MM.1S (cell line): ENCODE data around the gene ZNF415.

Experiments
- DNase-seq: peaks from one replicate; pipeline ENCODE4 v3.0.0-alpha.2; 2015
- H2AFZ ChIP-seq: fragments of 300-600 bp; sonication (generic); 2 replicates; pipeline ENCODE4 v1.6.0; 2016; ENCODE audit warnings: antibody characterized with exemption, low read length
- H3F3A ChIP-seq: fragments of 300-600 bp; sonication (generic); 2 replicates; pipeline ENCODE4 v1.6.1; 2016; ENCODE audit warnings: mild to moderate bottlenecking, antibody characterized with exemption, low read length, moderate library complexity, mixed read lengths; ENCODE audit not compliant: insufficient read depth
- H3K27ac ChIP-seq: fragments of 300-600 bp; sonication (generic); 2 replicates; pipeline ENCODE4 v1.5.1; 2016; ENCODE audit warnings: mild to moderate bottlenecking, low read length
- H3K27me3 ChIP-seq: fragments of 300-600 bp; sonication (generic); replicated peaks from 2 replicates; pipeline ENCODE4 v1.6.0; 2016; ENCODE audit warnings: low read length; ENCODE audit not compliant: insufficient read depth
- H3K36me3 ChIP-seq: fragments of 300-600 bp; sonication (generic); replicated peaks from 2 replicates; pipeline ENCODE4 v1.6.1; 2016; ENCODE audit warnings: mild to moderate bottlenecking, low read length, mixed read lengths; ENCODE audit not compliant: insufficient read depth
- H3K4me1 ChIP-seq: fragments of 300-600 bp; sonication (generic); 2 replicates; pipeline ENCODE4 v1.6.1; 2016; ENCODE audit warnings: low read length, mixed read lengths
- H3K4me2 ChIP-seq: fragments of 300-600 bp; sonication (generic); 2 replicates; pipeline ENCODE4 v1.6.0; 2016; ENCODE audit warnings: low read depth, low read length
- H3K4me3 ChIP-seq: fragments of 300-600 bp; sonication (generic); 2 replicates; pipeline ENCODE4 v1.5.1; 2016; ENCODE audit warnings: low read length, mixed read lengths
- H3K79me2 ChIP-seq: fragments of 300-600 bp; sonication (generic); 2 replicates; pipeline ENCODE4 v1.6.1; 2016; ENCODE audit warnings: mixed run types, low read length, mixed read lengths
- H3K9ac ChIP-seq: fragments of 300-600 bp; sonication (generic); 2 replicates; pipeline ENCODE4 v1.6.1; 2016; ENCODE audit warnings: low read length, mixed read lengths
- H3K9me2 ChIP-seq: fragments of 300-600 bp; sonication (generic); replicated peaks from 2 replicates; pipeline ENCODE4 v1.6.1; 2016; ENCODE audit warnings: mild to moderate bottlenecking, low read length, mixed read lengths; ENCODE audit not compliant: insufficient read depth
- H3K9me3 ChIP-seq: fragments of 300-600 bp; sonication (generic); replicated peaks from 2 replicates; pipeline ENCODE4 v1.6.1; 2016; ENCODE audit warnings: mild to moderate bottlenecking, low read length, mixed read lengths; ENCODE audit not compliant: insufficient read depth
- H4K20me1 ChIP-seq: fragments of 300-600 bp; sonication (generic); 2 replicates; pipeline ENCODE4 v1.6.1; 2016; ENCODE audit warnings: mild to moderate bottlenecking, low read length, moderate library complexity, mixed read lengths; ENCODE audit not compliant: insufficient read depth
- EZH2 ChIP-seq: fragments of 300-600 bp; sonication (generic); optimal IDR thresholded peaks from 2 replicates; pipeline ENCODE3; 2017; ENCODE audit warnings: low read depth, mild to moderate bottlenecking, antibody characterized with exemption, low read length, mixed read lengths
- EZH2phosphoT487 ChIP-seq: fragments of 300-600 bp; sonication (generic); IDR thresholded peaks from 2 replicates; pipeline ENCODE4 v1.6.1; 2018; ENCODE audit warnings: antibody characterized with exemption, low read length
- TF ChIP-seq, protein P1 (sequence below): fragments of 300-600 bp; sonication (generic); IDR thresholded peaks from 2 replicates; pipeline ENCODE4 v1.5.1; 2016; ENCODE audit warnings: antibody characterized with exemption, low read length, mixed read lengths

ZNF415 gene

DNA sequence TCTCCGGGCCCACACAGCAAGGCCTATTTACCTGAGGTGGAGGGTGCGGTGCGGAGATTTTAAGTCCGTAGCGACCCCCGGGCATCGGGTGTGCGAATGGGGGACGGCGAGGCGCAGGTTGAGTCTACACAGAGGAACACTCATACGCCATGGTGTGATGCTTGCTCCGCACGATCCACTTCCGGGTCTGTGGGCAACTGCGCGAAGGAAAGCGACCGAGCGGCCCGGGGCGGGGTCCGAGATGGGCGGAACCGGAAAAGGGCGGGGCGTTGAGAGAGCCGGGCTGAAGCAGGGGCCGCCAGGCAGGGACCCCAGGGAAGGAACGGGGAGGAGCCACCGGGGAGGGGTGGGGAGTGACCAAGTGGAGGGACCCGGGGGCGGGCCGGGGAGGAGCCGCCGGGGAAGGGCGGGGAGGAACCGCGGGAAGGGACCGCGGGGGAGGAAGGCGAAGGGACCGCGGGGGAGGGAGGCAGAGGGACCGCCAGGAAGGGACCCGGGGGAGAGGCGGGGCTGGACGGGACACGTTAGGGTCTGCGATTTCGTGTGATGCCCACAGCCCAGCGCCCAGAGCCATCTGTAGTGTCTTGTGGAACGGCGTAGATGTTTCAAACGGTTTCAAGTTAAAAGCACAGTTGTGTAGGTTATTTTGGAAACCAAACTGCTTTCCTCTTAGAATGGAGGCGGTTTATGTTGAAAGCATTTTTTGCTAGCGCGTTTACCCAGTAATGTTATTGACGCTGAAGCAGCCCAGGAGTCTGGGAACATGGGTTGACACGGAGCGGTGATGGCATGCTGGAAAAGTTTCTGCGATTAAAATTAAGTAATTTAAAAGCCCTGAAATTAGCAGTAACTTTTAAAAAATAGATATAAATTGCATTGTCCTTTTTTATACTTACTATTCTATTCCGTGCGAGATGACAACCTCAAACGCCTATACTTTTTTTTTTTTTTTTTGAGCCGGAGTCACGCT lies 29.2 kb downstream of the ZNF415 start, which contains the start of gene ZNF160:
ZNF160 (minus strand) TSS at position 189 of the 970 bp plus-strand sequence. CDS start 17,146 bp downstream, outside the sequence.
- Histone ChIP-seq H3K9ac (no peak within 1 kb of the TSS), H3K36me3 (no peaks in the 10 kb centered on the region), H3K4me1 (no peaks in the 10 kb centered on the region), H4K20me1 (no peaks in the 10 kb centered on the region), H3K4me3 (no peak within 1 kb of the TSS), H3K79me2 (no peaks in the 10 kb centered on the region), H3K27me3 (no peaks in the 10 kb centered on the region), H3K9me2 (no peaks in the 10 kb centered on the region), H3F3A (no peaks in the 10 kb centered on the region), H3K27ac (no peak within 1 kb of the TSS), H3K9me3 (no peaks in the 10 kb centered on the region), H3K4me2 (no peak within 1 kb of the TSS), H2AFZ (no peak within 1 kb of the TSS)
- no peak for TF ChIP-seq EZH2phosphoT487
- TF ChIP-seq, protein P1, sequence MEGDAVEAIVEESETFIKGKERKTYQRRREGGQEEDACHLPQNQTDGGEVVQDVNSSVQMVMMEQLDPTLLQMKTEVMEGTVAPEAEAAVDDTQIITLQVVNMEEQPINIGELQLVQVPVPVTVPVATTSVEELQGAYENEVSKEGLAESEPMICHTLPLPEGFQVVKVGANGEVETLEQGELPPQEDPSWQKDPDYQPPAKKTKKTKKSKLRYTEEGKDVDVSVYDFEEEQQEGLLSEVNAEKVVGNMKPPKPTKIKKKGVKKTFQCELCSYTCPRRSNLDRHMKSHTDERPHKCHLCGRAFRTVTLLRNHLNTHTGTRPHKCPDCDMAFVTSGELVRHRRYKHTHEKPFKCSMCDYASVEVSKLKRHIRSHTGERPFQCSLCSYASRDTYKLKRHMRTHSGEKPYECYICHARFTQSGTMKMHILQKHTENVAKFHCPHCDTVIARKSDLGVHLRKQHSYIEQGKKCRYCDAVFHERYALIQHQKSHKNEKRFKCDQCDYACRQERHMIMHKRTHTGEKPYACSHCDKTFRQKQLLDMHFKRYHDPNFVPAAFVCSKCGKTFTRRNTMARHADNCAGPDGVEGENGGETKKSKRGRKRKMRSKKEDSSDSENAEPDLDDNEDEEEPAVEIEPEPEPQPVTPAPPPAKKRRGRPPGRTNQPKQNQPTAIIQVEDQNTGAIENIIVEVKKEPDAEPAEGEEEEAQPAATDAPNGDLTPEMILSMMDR = no peak
- no peak for TF ChIP-seq EZH2
- DNase-seq = no peak

DNA sequence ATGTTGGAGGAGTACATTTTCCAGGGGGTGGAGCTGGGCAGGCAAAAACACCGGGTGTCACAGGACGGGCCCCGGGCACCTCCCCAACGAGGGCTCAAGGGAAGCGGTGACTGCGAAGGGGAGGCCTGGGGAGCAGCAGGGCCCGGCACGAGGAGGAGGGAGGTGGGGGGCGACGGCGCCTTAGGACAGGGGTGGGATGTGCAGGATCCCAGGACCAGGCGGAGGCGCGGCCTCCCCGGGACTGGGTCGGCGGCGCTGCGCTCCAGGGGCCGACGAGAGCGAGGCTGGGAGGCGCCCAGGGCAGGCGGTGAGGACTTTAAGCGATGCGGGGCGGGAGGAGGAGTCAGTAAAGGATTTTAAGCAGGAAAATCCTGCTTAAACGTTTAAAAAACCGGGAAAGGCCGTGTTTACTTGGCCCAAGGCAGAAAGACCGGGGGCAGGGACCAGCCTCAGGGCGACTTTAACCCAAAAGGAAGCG lies 29.9 kb downstream of the ZNF415 start:
- Histone ChIP-seq H4K20me1 (no peaks in the 10 kb centered on the region), H3K27me3 (no peaks in the 10 kb centered on the region), H3K4me2 (no peak overlapping the region), H3K9me3 (no peaks in the 10 kb centered on the region), H3F3A (no peaks in the 10 kb centered on the region), H3K9me2 (no peaks in the 10 kb centered on the region), H3K4me3 (no peak overlapping the region), H3K79me2 (no peaks in the 10 kb centered on the region), H3K4me1 (no peaks in the 10 kb centered on the region), H3K36me3 (no peaks in the 10 kb centered on the region), H3K9ac (no peak overlapping the region), H2AFZ (no peak overlapping the region), H3K27ac (no peak overlapping the region)
- no peak for DNase-seq
- TF ChIP-seq, protein P1 = no peak
- no peak for TF ChIP-seq EZH2phosphoT487
- TF ChIP-seq EZH2 = no peak

DNA sequence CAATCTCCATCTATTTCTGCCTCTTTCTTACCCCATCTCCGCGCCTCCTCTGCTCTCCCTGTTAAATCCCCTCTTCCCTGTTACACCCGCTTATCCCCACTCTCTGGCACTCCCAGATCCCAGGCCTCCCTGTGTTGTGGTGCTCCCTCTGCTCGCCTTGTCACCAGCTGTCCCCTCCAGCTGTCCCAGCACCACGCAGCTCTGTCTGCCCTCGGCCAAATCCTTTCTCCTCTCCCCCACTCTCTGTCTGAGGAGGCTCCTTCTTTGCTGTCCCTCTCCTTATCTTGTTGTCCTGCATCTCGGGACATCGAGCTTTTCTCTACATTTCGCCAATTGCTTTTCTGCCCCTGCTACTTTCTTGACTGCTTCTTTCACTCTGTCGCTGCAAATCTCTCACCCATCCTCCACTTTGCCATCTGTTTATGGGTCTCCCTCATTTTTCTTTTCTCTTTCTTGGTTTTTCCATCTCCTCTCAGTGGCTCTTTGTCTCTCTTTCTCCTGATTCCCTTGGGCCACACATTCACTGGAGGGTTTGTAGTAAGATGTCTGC lies 30.4 kb downstream of the ZNF415 start:
- no peaks in the 10 kb centered on the region for H3K27me3 ChIP-seq
- no peak overlapping the region for H3K4me3 ChIP-seq
- H4K20me1 ChIP-seq = no peaks in the 10 kb centered on the region
- H2AFZ ChIP-seq = no peak overlapping the region
- H3K36me3 ChIP-seq = no peaks in the 10 kb centered on the region
- H3K9me3 ChIP-seq = no peaks in the 10 kb centered on the region
- H3K4me1 ChIP-seq = no peaks in the 10 kb centered on the region
- DNase-seq = no peak
- no peaks in the 10 kb centered on the region for H3F3A ChIP-seq
- TF ChIP-seq, protein P1 = no peak
- no peak overlapping the region for H3K9ac ChIP-seq
- no peak overlapping the region for H3K4me2 ChIP-seq
- H3K79me2 ChIP-seq = no peaks in the 10 kb centered on the region
- H3K27ac ChIP-seq = no peak overlapping the region
- H3K9me2 ChIP-seq = no peaks in the 10 kb centered on the region
